MCF 10A (cell line): ENCODE data around the gene PDZRN3. TPM values are rescaled to one million over a fixed set of nuclear protein-coding genes. Genes with fewer than 3 reads are reported as not detected.
A peak's percentile ranks its signal among the peaks of the same experiment; 100 is the strongest.

Experiments
- BruUV-seq: library from RNA; stranded (reverse); fragments of 400-500 nt; replicated peaks from 2 replicates; lab custom pipeline; 2021; lab: Mats Ljungman, UMichigan
- CTCF ChIA-PET: fragments of 300-600 bp; sonication (Branson Sonifier 250); formaldehyde crosslinking; extraction: SDS; loops from one replicate; lab custom pipeline; 2021; ENCODE audit warnings: antibody characterized with exemption, inconsistent platforms; lab: Yijun Ruan, JAX
- POLR2A ChIA-PET: fragments of 300-600, 350-650 bp; sonication (Branson Sonifier 250); formaldehyde crosslinking; extraction: SDS; loops from one replicate; lab custom pipeline; 2020; ENCODE audit warnings: antibody characterized with exemption, inconsistent platforms; lab: Yijun Ruan, JAX
- DNase-seq: peaks from one replicate; pipeline ENCODE4 v3.0.0-alpha.2; 2018; ENCODE audit not compliant: unreplicated experiment
- H3K27ac Mint-ChIP-seq: one replicate; pipeline ENCODE4 v1.8.0; 2022; ENCODE audit warnings: mild to moderate bottlenecking, low read depth, mixed read lengths; ENCODE audit not compliant: unreplicated experiment
- H3K27me3 Mint-ChIP-seq: one replicate; pipeline ENCODE4 v1.8.0; 2022; ENCODE audit warnings: mixed read lengths; ENCODE audit not compliant: insufficient read depth, unreplicated experiment
- H3K36me3 Mint-ChIP-seq: one replicate; pipeline ENCODE4 v1.8.0; 2022; ENCODE audit warnings: mild to moderate bottlenecking, moderate library complexity, mixed read lengths; ENCODE audit not compliant: insufficient read depth, unreplicated experiment
- H3K4me1 Mint-ChIP-seq: one replicate; pipeline ENCODE4 v1.8.0; 2022; ENCODE audit warnings: mixed read lengths; ENCODE audit not compliant: insufficient read depth, unreplicated experiment
- H3K4me3 Mint-ChIP-seq: one replicate; pipeline ENCODE4 v1.8.0; 2022; ENCODE audit warnings: mild to moderate bottlenecking, moderate library complexity, mixed read lengths; ENCODE audit not compliant: unreplicated experiment
- H3K9me3 Mint-ChIP-seq: one replicate; pipeline ENCODE4 v1.8.0; 2022; ENCODE audit warnings: mixed read lengths; ENCODE audit not compliant: unreplicated experiment
- intact Hi-C: fragments of 100-400 bp; cut with micrococcal nuclease; formaldehyde crosslinking; loops from 2 replicates; pipeline ENCODE4 v1.14.1; 2022
- total RNA-seq: library from RNA; stranded (reverse); gene quantifications from 2 replicates; pipeline ENCODE4 v1.2.3, GENCODE V29; 2022
- TF ChIP-seq, protein P1 (sequence below): fragments of 200-600 bp; IDR thresholded peaks from one replicate; pipeline ENCODE4 v1.8.0; 2022; ENCODE audit warnings: antibody characterized with exemption, mild to moderate bottlenecking; ENCODE audit not compliant: unreplicated experiment

Gene PDZRN3
- total RNA-seq, 1 experiment from 2014 or later, result not detected

DNA sequence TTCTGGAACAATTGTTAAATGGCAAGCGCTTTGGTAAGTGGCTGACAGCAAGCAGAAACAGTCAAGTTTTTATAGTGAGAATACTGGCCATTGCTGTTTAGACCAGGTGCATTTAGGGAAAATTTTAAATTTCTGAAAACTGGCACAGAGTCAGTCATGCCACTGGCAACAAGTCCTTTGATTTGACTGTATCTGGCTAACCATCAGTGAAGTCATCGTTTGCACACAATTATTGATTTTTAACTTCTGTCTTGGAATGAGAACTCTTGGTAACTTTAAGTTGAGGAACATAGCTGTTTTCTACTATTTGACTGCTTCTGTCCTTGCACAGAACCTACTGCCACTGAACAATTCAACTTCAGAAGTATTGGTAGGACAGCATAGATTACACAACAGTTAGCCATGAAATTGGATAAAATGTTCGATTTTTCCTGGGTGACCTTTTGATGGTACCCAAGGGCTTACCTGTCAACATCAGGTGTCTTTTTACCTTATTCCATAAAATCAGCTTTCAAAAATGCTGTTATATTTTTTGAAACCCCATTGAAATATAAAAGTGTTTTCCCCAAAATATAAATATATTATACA, 225.0 kb downstream of the PDZRN3 start:
- H3K4me1 Mint-ChIP-seq, result no peaks in the 10 kb centered on the region
- POLR2A ChIA-PET, result no interaction called here
- no peaks in the 10 kb centered on the region for H3K27me3 Mint-ChIP-seq
- intact Hi-C loops, result no loop called here
- H3K9me3 Mint-ChIP-seq, result no peaks in the 10 kb centered on the region
- CTCF ChIA-PET, result interaction anchor here (1.0 to 1.1 kb wide), 2 partner anchors 102 to 449 kb away, joined by 3 read pairs; no protein-coding TSS in a partner anchor
- no peak overlapping the region for H3K27ac Mint-ChIP-seq
- TF ChIP-seq, protein P1, sequence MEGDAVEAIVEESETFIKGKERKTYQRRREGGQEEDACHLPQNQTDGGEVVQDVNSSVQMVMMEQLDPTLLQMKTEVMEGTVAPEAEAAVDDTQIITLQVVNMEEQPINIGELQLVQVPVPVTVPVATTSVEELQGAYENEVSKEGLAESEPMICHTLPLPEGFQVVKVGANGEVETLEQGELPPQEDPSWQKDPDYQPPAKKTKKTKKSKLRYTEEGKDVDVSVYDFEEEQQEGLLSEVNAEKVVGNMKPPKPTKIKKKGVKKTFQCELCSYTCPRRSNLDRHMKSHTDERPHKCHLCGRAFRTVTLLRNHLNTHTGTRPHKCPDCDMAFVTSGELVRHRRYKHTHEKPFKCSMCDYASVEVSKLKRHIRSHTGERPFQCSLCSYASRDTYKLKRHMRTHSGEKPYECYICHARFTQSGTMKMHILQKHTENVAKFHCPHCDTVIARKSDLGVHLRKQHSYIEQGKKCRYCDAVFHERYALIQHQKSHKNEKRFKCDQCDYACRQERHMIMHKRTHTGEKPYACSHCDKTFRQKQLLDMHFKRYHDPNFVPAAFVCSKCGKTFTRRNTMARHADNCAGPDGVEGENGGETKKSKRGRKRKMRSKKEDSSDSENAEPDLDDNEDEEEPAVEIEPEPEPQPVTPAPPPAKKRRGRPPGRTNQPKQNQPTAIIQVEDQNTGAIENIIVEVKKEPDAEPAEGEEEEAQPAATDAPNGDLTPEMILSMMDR, result no peak
- no TSS peak for BruUV-seq
- no peak for DNase-seq
- H3K4me3 Mint-ChIP-seq, result no peak overlapping the region
- H3K36me3 Mint-ChIP-seq, result no peaks in the 10 kb centered on the region

DNA sequence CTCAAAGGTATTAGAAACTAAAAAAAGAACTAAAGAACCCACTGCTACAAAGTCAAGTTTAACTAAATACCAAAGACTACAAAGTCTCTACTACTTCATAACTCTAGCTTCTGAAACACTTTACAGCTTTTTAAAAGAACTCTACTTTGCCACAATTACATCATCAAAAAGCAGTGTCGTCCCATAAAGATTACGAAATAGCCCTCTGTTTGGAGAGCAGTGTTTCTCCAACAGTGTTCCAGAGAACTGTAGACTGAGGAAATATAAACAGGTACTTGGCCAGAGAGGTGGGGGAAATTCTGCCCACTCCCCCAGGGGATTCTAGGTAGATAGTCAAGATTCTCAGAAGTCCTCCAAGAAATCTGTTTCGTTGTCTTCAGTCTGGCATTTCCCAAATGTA, 225.6 kb downstream of the PDZRN3 start:
- no peaks in the 10 kb centered on the region for H3K27me3 Mint-ChIP-seq
- TF ChIP-seq, protein P1, result no peak
- no peaks in the 10 kb centered on the region for H3K9me3 Mint-ChIP-seq
- H3K27ac Mint-ChIP-seq, result no peak overlapping the region
- H3K4me1 Mint-ChIP-seq, result no peaks in the 10 kb centered on the region
- H3K4me3 Mint-ChIP-seq, result no peak overlapping the region
- no TSS peak for BruUV-seq
- DNase-seq, result peak; percentile 8
- ChIA-PET POLR2A (no interaction called here), CTCF (interaction anchor here (1.1 kb wide), 1 partner anchor 103 kb away, joined by 3 read pairs; no protein-coding TSS in a partner anchor)
- intact Hi-C loops, result no loop called here
- H3K36me3 Mint-ChIP-seq, result no peaks in the 10 kb centered on the region

GRCh38 chr3:73398084-73398483, 226.7 kb downstream of the PDZRN3 start:
- no peak overlapping the region for H3K4me3 Mint-ChIP-seq
- no peak for DNase-seq
- ChIA-PET CTCF (interaction anchor here (0.6 to 1.4 kb wide), 2 partner anchors 11 to 21 kb away, joined by 3 to 5 read pairs; no protein-coding TSS in a partner anchor), POLR2A (no interaction called here)
- H3K9me3 Mint-ChIP-seq, result no peaks in the 10 kb centered on the region
- no TSS peak for BruUV-seq
- TF ChIP-seq, protein P1, result no peak
- no peaks in the 10 kb centered on the region for H3K27me3 Mint-ChIP-seq
- no peaks in the 10 kb centered on the region for H3K4me1 Mint-ChIP-seq
- H3K27ac Mint-ChIP-seq, result no peak overlapping the region
- intact Hi-C loops, result no loop called here
- H3K36me3 Mint-ChIP-seq, result no peaks in the 10 kb centered on the region

GRCh38 chr3:73394240-73394639, 230.5 kb downstream of the PDZRN3 start:
- ChIA-PET POLR2A (no interaction called here), CTCF (interaction anchor here (0.8 to 1.2 kb wide), 2 partner anchors 116 to 292 kb away, joined by 3 read pairs; no protein-coding TSS in a partner anchor)
- Mint-ChIP-seq H3K9me3 (no peaks in the 10 kb centered on the region), H3K4me1 (no peaks in the 10 kb centered on the region), H3K27ac (no peak overlapping the region), H3K27me3 (no peaks in the 10 kb centered on the region), H3K4me3 (no peak overlapping the region), H3K36me3 (no peaks in the 10 kb centered on the region)
- BruUV-seq, result no TSS peak
- TF ChIP-seq, protein P1, result no peak
- no peak for DNase-seq
- intact Hi-C loops, result no loop called here
